Measurements from ENCODE around the gene CHIC2.

CHIC2 gene

GRCh38 chr4:54076673-54077072 is 12.3 kb upstream of the CHIC2 start:
- H3K27ac ChIP-seq, result no peak overlapping the region
- no peak for TF ChIP-seq ZFX (IDR thresholded peaks at IDR 0.05)
- TF ChIP-seq, protein P1, sequence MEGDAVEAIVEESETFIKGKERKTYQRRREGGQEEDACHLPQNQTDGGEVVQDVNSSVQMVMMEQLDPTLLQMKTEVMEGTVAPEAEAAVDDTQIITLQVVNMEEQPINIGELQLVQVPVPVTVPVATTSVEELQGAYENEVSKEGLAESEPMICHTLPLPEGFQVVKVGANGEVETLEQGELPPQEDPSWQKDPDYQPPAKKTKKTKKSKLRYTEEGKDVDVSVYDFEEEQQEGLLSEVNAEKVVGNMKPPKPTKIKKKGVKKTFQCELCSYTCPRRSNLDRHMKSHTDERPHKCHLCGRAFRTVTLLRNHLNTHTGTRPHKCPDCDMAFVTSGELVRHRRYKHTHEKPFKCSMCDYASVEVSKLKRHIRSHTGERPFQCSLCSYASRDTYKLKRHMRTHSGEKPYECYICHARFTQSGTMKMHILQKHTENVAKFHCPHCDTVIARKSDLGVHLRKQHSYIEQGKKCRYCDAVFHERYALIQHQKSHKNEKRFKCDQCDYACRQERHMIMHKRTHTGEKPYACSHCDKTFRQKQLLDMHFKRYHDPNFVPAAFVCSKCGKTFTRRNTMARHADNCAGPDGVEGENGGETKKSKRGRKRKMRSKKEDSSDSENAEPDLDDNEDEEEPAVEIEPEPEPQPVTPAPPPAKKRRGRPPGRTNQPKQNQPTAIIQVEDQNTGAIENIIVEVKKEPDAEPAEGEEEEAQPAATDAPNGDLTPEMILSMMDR (conservative IDR thresholded peaks at IDR 0.05), result no peak

- H3K27ac ChIP-seq, result no peak overlapping the region
- TF ChIP-seq, protein P1 (conservative IDR thresholded peaks at IDR 0.05), result no peak
- TF ChIP-seq ZFX (IDR thresholded peaks at IDR 0.05), result no peak
Measured at GRCh38 chr4:54074381-54074780, 10.0 kb upstream of the CHIC2 start.

DNA sequence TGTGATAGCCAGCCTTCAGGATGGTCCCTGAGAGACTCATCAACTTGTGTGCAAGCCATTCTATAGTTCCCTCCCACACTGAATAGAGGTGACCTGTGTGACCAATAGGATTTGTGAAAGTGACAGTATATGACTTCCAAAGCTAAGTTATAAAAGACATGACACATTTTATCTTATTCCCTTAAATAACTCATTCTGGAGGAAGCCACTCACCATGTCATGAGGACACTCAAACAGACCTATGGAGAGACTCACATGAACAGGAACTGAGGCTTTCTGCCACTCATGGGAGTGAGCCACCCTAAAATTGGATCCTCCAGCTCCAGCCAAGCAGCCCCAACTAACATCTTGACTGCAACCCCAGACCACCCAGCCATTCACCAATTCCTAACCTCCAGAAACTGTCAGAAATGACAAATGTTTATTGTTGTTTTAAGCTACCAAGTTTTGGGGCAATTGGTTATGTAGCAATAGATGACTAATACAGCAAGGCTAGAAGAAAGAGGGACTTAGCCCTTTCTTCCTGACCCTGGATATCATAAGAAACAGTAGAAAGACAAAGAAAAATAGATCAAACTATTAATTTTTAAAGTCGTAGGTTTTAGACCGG is 9.0 kb upstream of the CHIC2 start:
- H3K27ac ChIP-seq, result no peak overlapping the region
- TF ChIP-seq, protein P1 (conservative IDR thresholded peaks at IDR 0.05), result no peak
- no peak for TF ChIP-seq ZFX (IDR thresholded peaks at IDR 0.05)

- no peak for TF ChIP-seq ZFX (IDR thresholded peaks at IDR 0.05)
- TF ChIP-seq, protein P1 (conservative IDR thresholded peaks at IDR 0.05), result no peak
Measured at GRCh38 chr4:54067166-54067565, 2.8 kb upstream of the CHIC2 start.

GRCh38 chr4:54066718-54067129 is 2.3 kb upstream of the CHIC2 start:
- no peak overlapping the region for H3K27ac ChIP-seq
- no peak for TF ChIP-seq ZFX (IDR thresholded peaks at IDR 0.05)
- TF ChIP-seq, protein P1 (conservative IDR thresholded peaks at IDR 0.05), result no peak

More at GRCh38 chr4:54067166-54067565, 2.8 kb upstream of the CHIC2 start:
- no peak overlapping the region for H3K27ac ChIP-seq

DNA sequence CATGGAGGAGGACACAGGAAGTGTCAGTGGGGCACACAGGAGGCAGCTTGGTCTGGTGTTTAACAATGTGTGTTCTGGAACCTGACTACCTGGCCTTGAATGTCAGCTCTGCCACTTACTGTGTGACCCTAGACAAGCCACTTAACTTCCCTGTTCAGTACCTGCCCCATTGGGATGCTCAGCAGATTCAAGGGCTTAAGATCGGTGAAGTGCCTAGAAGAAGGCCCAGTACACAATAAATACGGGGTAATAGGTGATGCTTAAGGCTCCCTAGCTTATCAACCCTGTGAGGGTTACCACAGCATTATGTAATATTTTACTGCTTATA is 1.6 kb upstream of the CHIC2 start:
- H3K27ac ChIP-seq, result no peak overlapping the region
- TF ChIP-seq ZFX (IDR thresholded peaks at IDR 0.05), result no peak
- TF ChIP-seq, protein P1 (conservative IDR thresholded peaks at IDR 0.05), result no peak

DNA sequence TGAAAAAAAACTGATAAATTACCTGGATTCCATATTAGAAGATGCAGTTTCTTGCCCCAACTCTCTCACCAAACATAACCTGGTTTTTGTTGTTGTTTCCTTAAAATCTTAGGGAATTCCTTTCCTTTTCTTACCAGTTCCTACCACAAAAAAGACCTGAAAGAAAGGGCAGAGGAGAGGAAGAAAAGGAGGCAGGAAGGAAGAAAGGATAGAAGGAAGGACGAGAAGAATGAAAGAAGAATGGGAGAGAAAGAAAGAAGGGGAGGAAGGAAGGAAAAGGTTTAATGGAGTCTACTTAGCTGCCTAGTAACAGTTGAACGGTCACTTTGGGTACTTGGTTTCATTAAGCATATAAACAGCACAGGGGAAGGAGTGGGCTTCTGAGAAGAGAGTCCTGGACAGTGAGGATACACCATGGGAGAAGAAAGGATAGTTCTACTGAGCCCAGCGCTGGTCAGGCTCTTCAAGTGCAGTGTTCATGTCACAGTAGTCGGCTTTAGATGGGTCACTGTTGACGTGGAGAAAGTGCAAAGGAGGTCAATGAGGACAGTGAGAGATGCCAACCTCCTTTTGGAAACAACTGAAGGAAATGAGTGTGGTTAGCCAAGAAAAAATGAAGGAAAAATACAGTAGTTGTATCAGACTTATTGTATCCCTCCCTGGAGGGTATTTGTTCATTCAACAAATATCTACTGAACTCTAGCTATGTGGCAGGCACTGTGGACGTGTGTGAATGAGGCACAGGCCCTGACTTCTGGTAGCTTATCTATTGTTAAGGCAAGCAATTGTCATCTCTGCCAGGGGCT is 1.1 kb upstream of the CHIC2 start:
- TF ChIP-seq ZFX (IDR thresholded peaks at IDR 0.05), result no peak
- no peak overlapping the region for H3K27ac ChIP-seq

All from C4-2B (cell line).